ENCODE measurements around the gene ZFP91.

DNA sequence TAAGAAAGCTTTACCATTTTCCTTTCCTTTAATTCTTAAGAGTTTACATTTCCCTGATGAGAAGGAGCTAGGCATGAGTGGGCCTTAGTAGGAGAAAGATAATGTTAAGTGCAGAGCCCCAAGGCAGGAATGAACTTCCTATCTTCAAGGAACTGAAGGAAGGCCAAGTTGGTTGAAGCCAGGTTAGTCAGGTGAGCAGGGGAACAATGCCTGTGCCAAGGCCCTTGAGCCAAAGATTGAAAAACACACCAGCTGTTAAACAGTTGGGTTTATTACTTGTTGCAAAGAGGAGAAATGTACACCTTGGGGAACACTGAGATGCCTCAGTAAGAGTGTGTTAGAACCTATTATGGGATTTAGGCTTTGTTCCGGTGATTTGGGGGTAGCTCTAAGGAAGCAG, 53.6 kb downstream of the ZFP91 start:
- TF ChIP-seq GATA3 (IDR thresholded peaks at IDR 0.05; ENCODE audit: low read depth, low read length) (no peak), GATA2 (IDR thresholded peaks at IDR 0.05; ENCODE audit: low read depth, low read length) (no peak)
